Dendritic cell treated with granulocyte-macrophage colony-stimulating factor and Interleukin-4, amounts not matched to agents 40 ng/mL and 50 ng/mL, for 4 days (primary cell): ENCODE data around the gene SLC6A13.
"Not testable (repeated sequence)": the region's sequence is repeated elsewhere in the genome, so short reads cannot be mapped to it uniquely, and the experiment has no call there.

Experiments
- H3K27ac Mint-ChIP-seq: one replicate; pipeline ENCODE4 v1.8.0; 2022; ENCODE audit warnings: mild to moderate bottlenecking, mixed read lengths
- H3K27me3 Mint-ChIP-seq: one replicate; pipeline ENCODE4 v1.8.0; 2022; ENCODE audit warnings: mild to moderate bottlenecking, mixed read lengths
- H3K36me3 Mint-ChIP-seq: one replicate; pipeline ENCODE4 v1.8.0; 2022; ENCODE audit warnings: low read depth, mixed read lengths
- H3K4me1 Mint-ChIP-seq: one replicate; pipeline ENCODE4 v1.8.0; 2022; ENCODE audit warnings: low read depth, mixed read lengths
- H3K4me3 Mint-ChIP-seq: one replicate; pipeline ENCODE4 v1.8.0; 2022; ENCODE audit warnings: mild to moderate bottlenecking, moderate library complexity, mixed read lengths
- H3K9me3 Mint-ChIP-seq: one replicate; pipeline ENCODE4 v1.8.0; 2022; ENCODE audit warnings: mixed read lengths
- intact Hi-C: fragments of 100-400 bp; cut with micrococcal nuclease; formaldehyde crosslinking; loops from one replicate; pipeline ENCODE4 v1.15.0; 2022

The SLC6A13 gene

GRCh38 chr12:223841-224240, 38.8 kb downstream of the SLC6A13 start:
- intact Hi-C loops = no loop called here
- no peaks in the 10 kb centered on the region for H3K36me3 Mint-ChIP-seq
- H3K27me3 Mint-ChIP-seq = peaks cover 26% of the 10 kb centered on the region
- no peaks in the 10 kb centered on the region for H3K9me3 Mint-ChIP-seq
- H3K4me3 Mint-ChIP-seq = no peak overlapping the region
- H3K27ac Mint-ChIP-seq = no peak overlapping the region
- peaks cover 8% of the 10 kb centered on the region for H3K4me1 Mint-ChIP-seq

- Mint-ChIP-seq H3K4me3 (no peak overlapping the region), H3K27ac (no peak overlapping the region), H3K36me3 (no peaks in the 10 kb centered on the region), H3K9me3 (no peaks in the 10 kb centered on the region), H3K27me3 (peaks cover 21% of the 10 kb centered on the region), H3K4me1 (peaks cover 8% of the 10 kb centered on the region)
- intact Hi-C loops = no loop called here
Measured at GRCh38 chr12:221736-222135, 40.9 kb downstream of the SLC6A13 start.

GRCh38 chr12:220946-221550, 41.6 kb downstream of the SLC6A13 start:
- Mint-ChIP-seq H3K4me3 (no peak overlapping the region), H3K27me3 (peaks cover 20% of the 10 kb centered on the region), H3K36me3 (no peaks in the 10 kb centered on the region), H3K27ac (no peak overlapping the region), H3K4me1 (peaks cover 8% of the 10 kb centered on the region), H3K9me3 (no peaks in the 10 kb centered on the region)
- intact Hi-C loops = no loop called here

GRCh38 chr12:220491-220890, 42.1 kb downstream of the SLC6A13 start:
- H3K36me3 Mint-ChIP-seq = no peaks in the 10 kb centered on the region
- intact Hi-C loops = no loop called here
- H3K27ac Mint-ChIP-seq = peak overlapping the region; percentile 20
- no peaks in the 10 kb centered on the region for H3K9me3 Mint-ChIP-seq
- H3K4me1 Mint-ChIP-seq = peaks cover 8% of the 10 kb centered on the region
- peaks cover 20% of the 10 kb centered on the region for H3K27me3 Mint-ChIP-seq
- H3K4me3 Mint-ChIP-seq = no peak overlapping the region

GRCh38 chr12:219891-220352, 42.7 kb downstream of the SLC6A13 start:
- Mint-ChIP-seq H3K36me3 (no peaks in the 10 kb centered on the region), H3K27ac (peak overlapping the region; percentile 20), H3K9me3 (no peaks in the 10 kb centered on the region), H3K4me1 (peaks cover 12% of the 10 kb centered on the region), H3K4me3 (no peak overlapping the region), H3K27me3 (peaks cover 20% of the 10 kb centered on the region)
- intact Hi-C loops = no loop called here

GRCh38 chr12:218728-219590, 43.7 kb downstream of the SLC6A13 start:
- H3K4me3 Mint-ChIP-seq = no peak overlapping the region
- no peaks in the 10 kb centered on the region for H3K36me3 Mint-ChIP-seq
- H3K27ac Mint-ChIP-seq = no peak overlapping the region
- peaks cover 21% of the 10 kb centered on the region for H3K4me1 Mint-ChIP-seq
- intact Hi-C loops = no loop called here
- H3K9me3 Mint-ChIP-seq = no peaks in the 10 kb centered on the region
- H3K27me3 Mint-ChIP-seq = peaks cover 20% of the 10 kb centered on the region

GRCh38 chr12:218221-218620, 44.4 kb downstream of the SLC6A13 start:
- Mint-ChIP-seq H3K27me3 (peaks cover 21% of the 10 kb centered on the region), H3K27ac (no peak overlapping the region), H3K36me3 (no peaks in the 10 kb centered on the region), H3K9me3 (no peaks in the 10 kb centered on the region), H3K4me3 (no peak overlapping the region), H3K4me1 (peaks cover 29% of the 10 kb centered on the region)
- intact Hi-C loops = no loop called here

- H3K27me3 Mint-ChIP-seq = peaks cover 14% of the 10 kb centered on the region
Measured at GRCh38 chr12:217029-217428, 45.6 kb downstream of the SLC6A13 start.

GRCh38 chr12:215116-215515, 47.5 kb downstream of the SLC6A13 start:
- Mint-ChIP-seq H3K4me3 (no peak overlapping the region), H3K9me3 (no peaks in the 10 kb centered on the region), H3K4me1 (peaks cover 52% of the 10 kb centered on the region), H3K27me3 (peaks cover 6% of the 10 kb centered on the region), H3K27ac (no peak overlapping the region), H3K36me3 (no peaks in the 10 kb centered on the region)
- intact Hi-C loops = no loop called here

More at GRCh38 chr12:217029-217428, 45.6 kb downstream of the SLC6A13 start:
- H3K9me3 Mint-ChIP-seq, H3K4me3 Mint-ChIP-seq, intact Hi-C loops, H3K27ac Mint-ChIP-seq, H3K36me3 Mint-ChIP-seq: not testable (repeated sequence)
- peaks cover 40% of the 10 kb centered on the region for H3K4me1 Mint-ChIP-seq

- Mint-ChIP-seq H3K27me3 (peaks cover 6% of the 10 kb centered on the region), H3K4me1 (peaks cover 47% of the 10 kb centered on the region), H3K36me3 (peaks cover 6% of the 10 kb centered on the region), H3K27ac (peak within 1 kb of the TSS; percentile 94), H3K4me3 (peak within 1 kb of the TSS; percentile 58), H3K9me3 (no peaks in the 10 kb centered on the region)
- intact Hi-C loops = no loop called here
Measured at GRCh38 chr12:214003-214741, 48.5 kb downstream of the SLC6A13 start, which contains the start of gene SLC6A12. Gene SLC6A12, minus strand, starts transcription at chr12:214157. Its CDS starts 4,171 bp downstream, at chr12:209986.

- Mint-ChIP-seq H3K36me3 (peaks cover 6% of the 10 kb centered on the region), H3K4me3 (peak overlapping the region; percentile 58), H3K9me3 (no peaks in the 10 kb centered on the region), H3K27ac (peak overlapping the region; percentile 94), H3K4me1 (peaks cover 52% of the 10 kb centered on the region), H3K27me3 (peaks cover 3% of the 10 kb centered on the region)
- intact Hi-C loops = no loop called here
Measured at GRCh38 chr12:213527-213932, 49.1 kb downstream of the SLC6A13 start.

GRCh38 chr12:212715-213526, 49.7 kb downstream of the SLC6A13 start:
- intact Hi-C loops = no loop called here
- H3K4me3 Mint-ChIP-seq = peak overlapping the region; percentile 58
- peaks cover 2% of the 10 kb centered on the region for H3K27me3 Mint-ChIP-seq
- peak overlapping the region; percentile 94 for H3K27ac Mint-ChIP-seq
- no peaks in the 10 kb centered on the region for H3K9me3 Mint-ChIP-seq
- H3K4me1 Mint-ChIP-seq = peaks cover 52% of the 10 kb centered on the region
- peaks cover 6% of the 10 kb centered on the region for H3K36me3 Mint-ChIP-seq

GRCh38 chr12:212415-212714, 50.3 kb downstream of the SLC6A13 start:
- H3K9me3 Mint-ChIP-seq = no peaks in the 10 kb centered on the region
- peaks cover 6% of the 10 kb centered on the region for H3K36me3 Mint-ChIP-seq
- peak overlapping the region; percentile 94 for H3K27ac Mint-ChIP-seq
- peaks cover 52% of the 10 kb centered on the region for H3K4me1 Mint-ChIP-seq
- H3K4me3 Mint-ChIP-seq = peak overlapping the region; percentile 58
- intact Hi-C loops = no loop called here
- peaks cover 2% of the 10 kb centered on the region for H3K27me3 Mint-ChIP-seq
